Measurements from ENCODE around the gene DNAH17.

DNAH17 gene

DNA sequence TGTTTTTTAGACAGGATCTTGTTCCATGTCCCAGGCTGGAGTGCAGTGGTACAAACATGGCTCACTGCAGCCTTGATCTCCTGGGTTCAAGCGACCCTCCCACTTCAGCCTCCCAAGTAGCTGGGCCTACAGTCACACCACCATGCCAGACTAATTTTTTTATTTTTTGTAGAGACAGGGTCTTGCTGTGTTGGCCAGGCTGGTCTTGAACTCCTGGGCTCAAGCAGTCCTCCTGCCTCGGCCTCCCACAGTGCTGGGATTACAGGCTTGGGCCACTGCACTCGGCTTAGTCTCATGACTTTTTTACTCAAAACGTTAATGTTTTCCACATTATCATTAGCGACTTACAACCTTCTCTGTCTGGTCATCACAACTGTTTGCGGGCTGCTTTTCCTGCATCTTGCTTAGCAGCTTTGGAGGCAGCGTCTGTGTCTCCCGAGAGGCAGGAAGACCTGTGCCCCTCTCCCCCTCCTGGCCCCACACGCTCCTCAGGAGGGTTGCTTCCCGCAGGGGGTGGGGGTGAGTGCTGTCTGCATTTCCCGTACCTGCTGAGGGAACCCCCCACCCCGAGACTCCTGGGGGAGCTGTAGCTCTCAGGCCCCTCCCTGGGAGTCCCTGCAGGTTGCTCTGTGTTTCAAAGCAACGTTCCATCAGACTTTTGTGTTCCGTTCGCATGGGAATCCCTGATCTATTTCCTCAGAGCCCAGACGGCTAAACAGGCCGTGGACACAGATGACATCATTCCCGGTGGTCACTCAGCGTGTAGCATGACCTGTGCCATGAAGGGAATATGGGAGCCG, 146.1 kb downstream of the DNAH17 start:
- no peak for DNase-seq (ENCODE audit: low read depth in 3 of 3)

DNA sequence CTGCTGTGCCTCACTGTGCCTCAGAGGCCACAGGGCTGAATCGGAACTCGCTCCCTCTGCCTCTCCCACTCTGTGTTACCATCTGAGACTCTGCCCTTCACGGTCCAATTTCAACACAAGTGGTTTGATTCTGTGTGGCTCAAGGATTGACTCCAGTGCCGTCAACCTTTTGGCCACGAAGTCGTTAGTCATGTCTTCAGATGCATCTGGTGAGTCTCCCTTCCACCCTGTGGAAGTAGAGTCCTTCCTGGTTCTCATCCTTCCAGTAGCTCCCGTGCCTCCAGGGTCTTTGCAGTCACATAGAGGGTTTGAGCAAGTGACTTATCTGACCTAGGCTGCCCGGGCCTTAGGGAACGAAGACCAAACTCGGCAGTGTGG, 147.6 kb downstream of the DNAH17 start:
- no peak for DNase-seq (ENCODE audit: low read depth in 3 of 3)

DNA sequence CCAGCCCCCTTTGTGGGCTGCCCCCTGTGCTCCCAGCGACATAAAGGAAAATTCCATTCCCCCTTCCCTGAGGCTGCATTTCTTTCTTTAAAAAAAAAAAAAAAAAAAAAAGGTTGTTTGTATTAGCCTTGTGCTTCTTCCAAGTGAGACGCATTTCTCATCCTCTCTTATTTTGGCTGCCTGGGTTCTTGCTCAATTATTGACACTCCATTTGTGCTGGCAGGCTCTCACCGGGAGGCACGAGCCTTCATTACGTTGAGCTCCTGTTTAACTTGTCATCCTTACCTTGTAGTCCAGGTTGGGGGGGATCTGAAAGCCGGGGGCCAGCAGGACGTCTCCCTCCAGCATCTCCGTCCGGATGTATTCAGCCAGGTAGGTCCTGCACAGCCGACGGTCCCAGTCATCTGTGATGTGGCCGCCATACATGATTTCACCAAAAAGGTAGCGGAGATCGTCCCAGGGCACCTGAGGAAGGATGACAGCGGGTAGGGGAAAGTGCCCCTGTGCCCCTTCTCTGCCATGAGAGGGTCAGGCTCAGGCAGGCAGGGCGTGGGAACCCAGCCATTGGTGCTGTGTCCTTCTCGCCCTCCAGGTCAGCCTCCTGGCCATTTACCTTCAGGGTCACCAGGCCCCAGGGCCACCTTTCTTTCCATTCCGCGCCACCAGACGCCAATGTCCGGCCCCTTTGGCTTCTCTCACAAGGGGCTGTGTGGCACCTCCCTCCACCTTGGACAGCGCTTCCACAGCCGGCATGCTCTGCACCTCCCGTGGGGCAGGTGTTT, 148.2 kb downstream of the DNAH17 start:
- no peak for DNase-seq (ENCODE audit: low read depth in 3 of 3)

DNA sequence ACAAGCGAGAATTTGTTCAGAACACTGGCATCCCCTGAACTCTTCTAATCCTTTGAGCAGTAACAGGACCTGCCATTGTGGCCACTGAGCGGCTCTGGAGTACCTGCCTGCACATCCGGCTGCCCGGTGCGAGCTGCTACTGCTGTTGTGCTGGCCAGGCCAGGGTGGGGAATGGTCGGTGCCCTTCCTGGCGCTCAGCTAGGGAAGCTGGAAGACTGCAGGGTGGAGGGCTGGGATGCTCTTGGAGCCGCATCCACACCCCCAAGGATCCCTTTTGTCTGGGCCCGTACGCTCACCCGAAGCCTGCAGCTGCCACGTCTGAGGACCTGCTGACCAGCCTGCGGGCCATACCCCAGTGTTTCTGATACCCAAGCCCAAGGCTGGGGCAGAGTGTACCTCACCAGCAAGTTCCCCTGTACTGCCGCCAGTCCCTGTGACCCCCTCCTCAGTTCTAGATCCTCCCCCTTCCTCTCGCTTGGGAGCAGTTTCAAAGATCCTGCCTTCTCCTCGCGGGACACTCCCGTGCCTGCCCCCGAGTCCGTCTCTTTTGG, 149.1 kb downstream of the DNAH17 start:
- no peak for DNase-seq (ENCODE audit: low read depth in 3 of 3)

DNA sequence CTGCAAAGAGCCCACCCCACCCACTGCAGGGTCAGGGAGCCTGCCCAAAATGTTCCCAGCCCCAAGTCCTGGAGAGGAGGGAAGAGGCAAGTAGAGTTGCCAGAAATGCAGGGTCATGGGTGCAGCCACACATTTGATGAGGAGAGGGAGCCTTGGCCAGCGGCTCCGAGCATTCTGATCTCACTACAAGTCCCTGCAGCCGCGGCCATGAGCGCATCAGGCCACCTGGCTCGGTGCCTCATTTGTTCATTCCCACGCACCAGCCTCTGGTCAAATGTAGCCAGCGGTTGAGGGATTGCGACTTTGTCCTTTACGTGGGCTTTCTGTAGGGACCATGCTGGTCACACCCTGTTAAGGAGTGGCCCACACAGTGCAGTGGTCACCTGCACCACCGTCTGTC, 150.1 kb downstream of the DNAH17 start:
- no peak for DNase-seq (ENCODE audit: low read depth in 3 of 3)

DNA sequence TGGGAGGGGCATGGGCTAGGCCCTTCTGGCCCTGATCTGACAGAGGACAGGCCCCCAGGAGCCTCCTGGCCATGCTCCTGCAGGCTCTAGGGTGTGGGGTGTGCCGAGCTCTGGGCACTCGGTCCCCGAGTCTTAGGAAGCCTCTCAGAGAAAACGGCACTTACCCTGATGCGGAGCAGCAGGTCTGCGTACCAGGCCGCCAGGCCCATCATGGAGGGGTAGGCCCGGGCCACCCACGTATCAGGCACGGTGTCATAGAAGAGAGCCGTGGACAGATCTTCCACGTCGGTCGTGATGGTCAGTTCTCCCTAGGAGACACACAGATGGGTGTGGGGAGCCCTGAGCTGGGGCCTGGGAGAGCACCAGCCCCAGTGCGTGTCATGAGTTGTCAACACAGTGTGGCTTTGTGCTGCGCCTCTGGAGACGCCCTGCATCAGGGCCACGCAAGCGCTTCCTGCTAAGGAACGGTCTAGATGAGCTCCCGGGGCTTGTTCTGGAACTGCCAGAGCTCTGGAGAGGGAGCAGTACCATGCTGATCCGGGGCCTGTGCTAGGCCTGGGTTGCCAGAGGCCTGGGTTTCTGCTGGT, 150.8 kb downstream of the DNAH17 start:
- no peak for DNase-seq (ENCODE audit: low read depth in 3 of 3)

DNA sequence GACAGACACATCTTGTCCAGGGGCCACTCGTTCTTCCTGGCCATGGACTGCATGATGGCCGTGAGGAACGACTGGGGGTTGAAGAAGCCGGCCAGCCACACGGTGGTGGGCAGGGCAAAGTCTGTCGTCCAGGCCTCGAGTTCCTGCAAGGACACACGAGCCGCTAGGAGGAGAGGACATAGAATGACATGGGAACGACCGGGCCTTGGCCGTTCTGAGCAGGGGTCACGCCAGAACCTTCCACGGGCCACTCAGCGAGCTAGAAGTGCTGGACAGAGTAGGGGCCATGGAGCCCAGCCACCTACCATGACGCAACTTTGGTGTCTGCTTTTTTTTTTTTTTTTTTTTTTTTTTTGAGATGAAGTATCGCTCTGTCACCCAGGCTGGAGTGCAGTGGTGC, 151.8 kb downstream of the DNAH17 start:
- no peak for DNase-seq (ENCODE audit: low read depth in 3 of 3)

DNA sequence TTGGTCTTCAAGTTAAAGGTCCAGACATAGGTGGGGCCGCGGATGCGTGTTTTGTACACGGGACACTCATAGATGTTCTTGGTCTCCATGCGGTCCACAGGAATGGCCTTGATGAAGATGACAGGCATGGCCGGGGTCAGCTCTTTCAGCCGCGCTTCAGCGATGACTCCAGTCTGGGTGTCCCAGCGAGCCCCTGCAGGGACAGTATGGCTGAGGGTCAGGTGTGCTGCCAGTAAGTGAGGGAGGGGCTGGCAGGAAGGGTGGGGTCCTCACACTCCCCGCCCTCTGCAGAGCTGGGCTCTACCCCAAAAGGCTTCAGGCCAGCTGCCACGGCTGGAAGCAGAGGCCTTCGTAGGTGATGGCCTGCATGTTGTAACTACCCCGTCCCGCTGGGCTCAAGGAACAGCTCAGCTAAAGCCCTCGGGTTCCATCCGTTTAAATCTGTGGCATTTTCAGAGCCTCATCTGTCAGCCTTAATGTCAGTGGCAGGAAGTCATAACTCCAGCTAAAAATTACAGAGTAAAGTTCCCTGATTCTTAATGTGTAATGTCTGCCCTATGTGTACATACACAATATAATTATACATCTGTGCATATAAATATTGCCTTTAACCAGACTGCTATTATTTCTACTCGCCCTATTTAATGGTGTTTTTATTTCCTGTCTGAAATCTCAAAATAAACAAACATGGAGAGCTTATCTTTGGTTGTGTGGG, 153.1 kb downstream of the DNAH17 start:
- DNase-seq (ENCODE audit: low read depth in 3 of 3): no peak

DNA sequence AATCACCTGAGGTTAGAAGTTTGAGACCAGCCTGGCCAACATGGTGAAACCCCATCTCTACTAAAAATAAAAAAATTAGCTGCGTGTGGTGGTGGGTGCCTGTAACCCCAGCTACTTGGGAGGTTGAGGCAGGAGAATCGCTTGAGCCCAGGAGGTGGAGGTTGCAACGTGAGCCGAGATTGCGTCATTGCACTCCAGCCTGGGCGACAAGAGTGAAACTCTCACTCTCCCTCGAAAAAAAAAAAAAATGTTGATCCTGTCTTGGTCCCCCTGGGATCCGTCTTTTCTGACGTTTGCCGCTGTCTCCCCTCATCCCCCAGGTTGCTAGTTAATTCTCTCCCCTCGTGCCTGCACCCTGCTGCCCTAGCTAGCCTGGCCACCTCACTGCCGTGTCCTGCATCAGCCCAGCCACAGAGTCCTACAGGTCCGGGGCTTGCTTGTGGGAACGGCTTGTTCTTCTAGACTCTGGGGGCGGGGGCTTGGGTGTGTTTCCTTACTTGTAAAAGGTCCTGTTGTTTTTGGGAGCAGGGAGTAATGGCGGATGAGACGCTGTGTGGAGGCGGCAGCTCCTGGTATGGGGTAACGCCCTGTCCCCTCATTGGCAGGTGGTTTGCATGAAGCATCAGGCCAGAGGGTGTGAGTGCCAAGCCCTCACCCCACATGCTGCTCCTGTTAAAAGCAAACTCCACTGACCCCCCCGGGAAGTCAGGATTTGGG, 154.2 kb downstream of the DNAH17 start:
- no peak for DNase-seq (ENCODE audit: low read depth in 3 of 3)

DNA sequence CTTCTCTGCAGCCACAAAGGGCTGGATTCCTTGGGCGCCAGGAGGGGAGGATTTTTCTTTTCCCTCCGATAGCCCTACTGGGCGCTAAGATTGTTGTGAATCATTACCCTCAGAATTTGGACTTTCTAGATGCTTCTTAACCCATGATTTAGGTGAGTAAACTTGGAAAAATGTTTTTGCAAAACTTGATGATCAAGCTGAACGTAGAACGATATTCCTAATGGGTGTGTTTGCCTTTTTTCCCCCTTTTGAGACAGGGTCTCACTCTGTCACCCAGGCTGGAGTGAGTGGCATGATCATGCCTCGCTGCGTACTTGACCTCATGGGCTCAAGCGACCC, 155.0 kb downstream of the DNAH17 start:
- DNase-seq (ENCODE audit: low read depth in 3 of 3): no peak

DNA sequence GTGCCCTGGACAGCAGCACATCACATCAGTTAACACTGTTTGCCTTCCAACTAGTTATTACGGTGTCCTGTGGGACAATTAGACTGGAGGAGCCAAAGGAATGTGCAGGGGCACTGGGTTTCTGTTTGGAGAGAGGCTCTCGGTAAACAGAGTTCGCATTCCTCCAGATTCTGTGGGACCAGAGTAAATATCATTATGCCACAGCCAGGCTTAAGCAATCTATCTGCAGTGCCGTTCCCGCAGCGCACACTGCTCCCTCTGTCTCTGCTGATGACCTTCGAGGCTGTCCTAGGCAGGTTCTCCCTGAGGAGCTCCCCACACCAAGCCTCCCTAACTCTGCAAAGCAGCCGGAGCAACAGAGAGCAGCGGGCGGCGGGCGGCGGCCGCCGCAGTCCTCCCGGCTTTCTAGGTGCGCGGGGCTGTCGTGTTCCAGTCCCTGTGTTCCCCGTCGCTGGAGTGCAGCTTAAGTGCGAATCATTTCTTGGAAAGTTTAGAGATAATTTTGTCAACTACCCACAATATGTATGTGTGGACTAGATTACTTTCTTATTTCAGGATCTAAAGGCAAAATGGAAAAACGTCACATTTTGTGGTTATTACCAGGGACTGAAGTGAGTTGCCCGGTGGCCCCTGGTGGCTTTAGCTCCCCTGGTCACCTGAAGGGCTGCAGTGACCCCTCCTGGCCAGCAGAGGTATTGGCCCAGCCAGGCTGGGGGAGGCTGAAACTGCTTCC, 155.5 kb downstream of the DNAH17 start:
- DNase-seq (ENCODE audit: low read depth in 3 of 3): peak; percentile 48 to 75 (median 52)

DNA sequence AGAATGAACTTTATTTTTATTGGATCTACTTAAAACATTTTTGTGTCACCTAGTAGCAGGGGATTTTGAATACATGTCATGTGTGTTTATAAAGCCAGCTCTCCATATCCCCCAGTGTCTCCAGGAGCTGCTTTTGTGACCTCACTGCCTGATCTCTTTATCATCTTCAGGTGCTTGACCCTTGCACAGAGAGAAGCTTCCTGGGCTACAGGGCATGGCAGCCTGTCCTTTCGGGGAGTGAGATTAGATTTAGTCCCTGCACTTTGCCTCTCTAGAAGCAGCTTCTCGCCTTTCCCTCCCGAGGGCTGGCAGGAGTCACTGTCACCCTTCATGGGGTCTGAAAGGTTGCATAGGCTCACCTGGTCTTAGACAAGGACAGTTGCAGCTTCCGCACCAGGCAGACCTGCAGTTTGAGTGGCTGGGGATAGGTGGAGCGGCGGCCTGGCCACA, 156.1 kb downstream of the DNAH17 start:
- no peak for DNase-seq (ENCODE audit: low read depth in 3 of 3)

DNA sequence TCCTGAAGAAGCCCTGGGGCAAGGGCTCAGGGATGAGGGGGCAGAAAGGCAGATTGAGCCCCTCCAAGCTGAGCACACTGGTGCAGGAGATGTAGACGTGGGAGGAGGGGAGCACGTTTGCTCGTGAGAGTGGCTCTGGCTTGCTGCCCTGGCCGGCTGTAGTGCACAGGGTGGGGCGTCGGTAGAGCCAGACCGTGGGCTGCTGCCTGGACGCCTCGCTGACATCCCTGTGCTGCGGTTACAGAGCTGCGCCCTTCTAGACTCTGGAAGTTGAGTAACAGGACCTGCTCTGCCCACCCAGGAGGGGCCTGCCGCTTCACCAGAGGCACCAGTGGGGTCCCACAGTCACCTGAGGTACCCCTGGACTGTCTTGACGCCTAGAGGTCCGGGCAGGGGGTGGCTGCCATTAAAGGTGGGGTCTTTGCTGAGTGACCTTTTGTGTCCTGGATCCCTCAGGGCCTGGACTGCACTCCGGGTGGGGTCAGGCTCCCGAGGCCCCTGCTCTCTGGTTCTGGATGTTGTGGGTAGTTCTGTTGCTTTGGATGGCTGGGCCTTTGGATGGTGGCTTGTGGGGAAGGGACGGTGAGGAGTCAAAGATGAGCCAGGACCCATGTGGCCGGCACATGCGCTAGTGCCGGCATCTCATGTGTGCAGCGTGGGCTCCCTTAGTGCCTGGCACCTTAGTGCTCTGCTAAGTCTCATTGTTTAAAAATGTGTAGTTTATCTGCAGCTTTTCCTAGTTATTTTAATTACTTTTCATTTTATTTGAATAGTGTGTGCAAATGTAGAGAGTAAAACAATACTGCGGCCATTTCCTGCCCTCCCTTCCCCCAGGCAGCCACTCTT, 157.0 kb downstream of the DNAH17 start:
- DNase-seq (ENCODE audit: low read depth in 3 of 3): no peak

DNA sequence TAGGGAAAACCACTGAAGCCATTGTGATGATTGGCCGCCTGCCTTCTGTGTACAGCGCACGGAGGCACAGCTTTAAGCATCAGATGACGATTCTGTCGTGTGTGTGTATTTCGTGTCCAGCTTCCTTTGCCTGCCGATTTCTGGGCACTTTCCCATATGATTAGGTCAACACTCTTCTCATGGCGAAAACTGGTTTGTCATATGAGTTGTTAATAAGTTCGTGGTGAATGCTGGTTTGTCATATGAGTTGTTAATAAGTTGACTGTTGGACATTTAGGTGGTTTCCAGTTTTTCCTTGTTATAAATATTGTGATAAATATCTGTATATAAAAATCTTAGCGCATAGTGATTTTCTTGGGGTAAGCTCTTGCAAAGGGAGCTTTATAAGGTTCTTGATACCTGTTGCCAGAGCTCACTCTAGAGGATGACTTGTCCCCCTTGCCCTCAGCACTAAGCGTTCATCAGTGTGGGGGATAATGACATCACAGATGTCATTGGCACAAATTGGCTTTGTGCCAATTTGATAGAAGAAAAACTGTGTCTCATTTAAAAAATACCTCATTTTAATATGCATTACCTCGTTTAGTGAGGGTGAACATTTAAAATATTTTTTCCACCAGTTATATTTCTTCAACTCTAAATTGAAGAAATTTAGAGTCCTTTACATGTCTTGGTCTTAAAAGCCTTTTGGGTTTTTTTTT, 158.7 kb downstream of the DNAH17 start:
- no peak for DNase-seq (ENCODE audit: low read depth in 3 of 3)

DNA sequence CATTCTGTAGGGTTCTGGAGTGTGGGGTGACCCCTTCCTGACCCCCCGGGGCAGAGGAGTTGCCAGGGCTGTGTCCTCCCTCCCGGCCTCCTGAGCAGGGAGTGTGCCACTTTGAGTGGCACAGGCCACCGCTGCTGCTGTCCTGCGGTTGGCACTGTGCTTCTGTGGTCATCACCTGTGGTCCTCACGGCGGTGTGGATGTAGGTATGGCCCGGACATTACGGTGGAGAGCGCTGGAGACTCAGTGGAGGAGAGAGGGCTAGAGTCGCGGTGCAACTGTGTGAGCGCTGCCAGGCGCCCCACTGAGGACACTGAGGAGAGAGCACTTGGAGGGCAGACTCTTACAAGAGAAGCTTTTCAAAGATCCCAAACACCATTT, 159.7 kb downstream of the DNAH17 start:
- DNase-seq (ENCODE audit: low read depth in 3 of 3): no peak

DNA sequence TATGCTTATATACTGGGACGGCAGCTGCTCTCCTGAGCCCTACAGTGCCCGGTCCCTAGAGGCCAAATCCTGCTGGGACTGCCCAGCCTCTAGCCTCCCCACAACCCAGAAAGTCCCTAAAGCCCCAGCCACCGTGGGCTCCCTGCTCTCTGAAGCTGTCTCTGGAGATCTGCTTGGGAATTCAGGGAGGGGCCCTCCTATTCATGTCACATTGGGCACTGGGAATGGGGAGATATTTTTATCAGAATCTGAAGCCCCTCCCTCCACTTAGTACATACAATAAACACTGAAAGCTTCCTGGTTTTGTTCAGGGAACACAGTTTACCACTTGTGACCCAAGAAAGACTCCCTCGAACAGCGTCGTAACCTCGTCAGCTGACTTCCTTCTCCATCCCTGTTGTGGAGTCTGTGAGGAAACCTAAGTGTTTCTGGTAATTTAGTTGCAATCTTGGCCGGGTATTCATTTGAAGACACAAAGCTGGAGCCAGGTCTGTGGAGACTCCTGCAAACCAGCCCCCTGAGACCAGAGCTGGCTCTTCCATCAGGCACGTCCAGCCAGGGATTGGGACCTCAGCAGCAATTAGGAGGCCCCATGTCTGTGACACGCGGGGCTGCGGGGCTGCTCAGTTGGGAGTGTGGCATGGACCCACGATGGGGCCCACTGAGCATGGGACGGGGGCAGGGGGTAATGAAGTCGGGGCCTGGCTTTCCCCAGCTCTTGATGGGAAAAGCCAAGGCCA, 160.2 kb downstream of the DNAH17 start:
- DNase-seq (ENCODE audit: low read depth in 3 of 3): no peak

DNA sequence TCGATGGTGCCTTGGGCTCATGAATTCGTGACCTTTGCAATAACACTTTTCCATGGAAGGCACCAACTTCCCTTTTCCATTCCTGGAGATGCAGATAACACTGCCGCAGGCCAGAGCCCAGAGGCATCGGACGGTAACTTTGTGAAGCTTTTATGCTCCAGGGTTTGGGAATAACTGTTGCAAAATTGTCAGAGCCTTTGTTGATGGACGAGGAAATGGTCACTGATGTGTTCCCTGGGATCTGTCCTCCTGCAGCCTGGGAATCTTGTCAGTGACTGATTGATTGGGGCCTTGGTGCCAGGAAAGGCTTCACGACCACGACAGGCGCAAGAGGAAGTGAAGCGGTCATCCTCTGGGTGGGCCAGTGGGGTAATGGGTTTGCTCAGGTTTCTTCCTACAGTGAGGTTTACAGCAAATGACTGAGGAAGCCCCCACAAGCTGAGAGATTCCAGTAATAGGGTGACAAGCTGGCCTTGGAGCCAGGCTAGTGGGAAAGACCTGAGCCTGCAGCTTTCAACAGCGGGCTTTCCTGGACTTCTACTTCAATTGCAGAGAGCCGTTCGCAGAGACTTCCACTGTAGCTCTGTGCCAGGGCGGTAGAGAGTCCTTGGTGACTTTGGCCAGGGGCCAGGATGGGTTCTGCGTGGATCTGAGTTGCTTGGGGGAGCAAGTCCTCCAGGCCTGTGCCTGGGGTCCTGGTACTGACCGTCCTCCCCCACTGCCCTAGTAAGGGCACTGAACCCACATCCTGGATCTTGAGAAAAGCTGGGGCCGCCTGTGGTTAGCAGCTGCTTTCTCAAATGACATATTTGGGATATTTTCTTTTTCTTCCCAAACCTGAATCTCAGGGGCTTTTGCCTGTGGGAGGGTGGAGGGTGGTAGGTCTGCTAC, 161.1 kb downstream of the DNAH17 start:
- no peak for DNase-seq (ENCODE audit: low read depth in 3 of 3)
